Mesenchymal stem cell (in vitro differentiated cells and primary cell): ENCODE data around the gene PAK1IP1.
"Not testable (repeated sequence)": the region's sequence is repeated elsewhere in the genome, so short reads cannot be mapped to it uniquely, and the experiment has no call there.

Experiments used
- DNase-seq: peaks from one replicate; pipeline ENCODE4 v3.0.0-alpha.2; 2013
- H2AFZ ChIP-seq: one replicate; pipeline ENCODE4 v1.6.1; 2013; ENCODE audit warnings: low read depth, mild to moderate bottlenecking, control low read depth, inconsistent platforms, low read length, moderate library complexity
- H2AK5ac ChIP-seq: 2 replicates; pipeline ENCODE4 v1.6.1; 2013; ENCODE audit warnings: low read length, moderate library complexity, mild to moderate bottlenecking, inconsistent platforms; ENCODE audit not compliant: severe bottlenecking
- H2BK120ac ChIP-seq: one replicate; pipeline ENCODE4 v1.6.1; 2013; ENCODE audit warnings: low read depth, mild to moderate bottlenecking, inconsistent platforms, low read length, moderate library complexity
- H2BK12ac ChIP-seq, 2 experiments: one replicate each; pipeline ENCODE4 v1.6.1; 2013; ENCODE audit warnings: inconsistent platforms in 2 of 2, low read length in 2 of 2, mild to moderate bottlenecking in 2 of 2, moderate library complexity in 2 of 2, control low read depth in 1 of 2
- H2BK15ac ChIP-seq: one replicate; pipeline ENCODE4 v1.6.1; 2013; ENCODE audit warnings: mild to moderate bottlenecking, low read depth, inconsistent platforms; ENCODE audit not compliant: poor library complexity, severe bottlenecking
- H2BK5ac ChIP-seq: 2 replicates; pipeline ENCODE4 v1.6.1; 2013; ENCODE audit warnings: low read depth, mild to moderate bottlenecking, low read length, control low read depth, inconsistent platforms; ENCODE audit not compliant: poor library complexity, severe bottlenecking
- H3K14ac ChIP-seq, 2 experiments: one replicate each; pipeline ENCODE4 v1.6.1; 2013; ENCODE audit warnings: inconsistent platforms in 2 of 2, low read length in 2 of 2, control low read depth in 1 of 2, mild to moderate bottlenecking in 1 of 2, moderate library complexity in 1 of 2
- H3K18ac ChIP-seq, 2 experiments: one replicate each; pipeline ENCODE4 v1.6.1; 2013; ENCODE audit warnings: inconsistent platforms in 2 of 2, low read length in 2 of 2, control low read depth in 1 of 2, low read depth in 1 of 2, mild to moderate bottlenecking in 1 of 2
- H3K23ac ChIP-seq, 2 experiments: one replicate each; pipeline ENCODE4 v1.6.1; 2013; ENCODE audit warnings: inconsistent platforms in 2 of 2, low read length in 2 of 2, mild to moderate bottlenecking in 2 of 2, moderate library complexity in 2 of 2, control low read depth in 1 of 2
- H3K27ac ChIP-seq: 2 replicates; pipeline ENCODE4 v1.5.1; 2013; ENCODE audit warnings: mild to moderate bottlenecking, moderate library complexity, low read length, control low read depth, inconsistent platforms; ENCODE audit not compliant: poor library complexity, severe bottlenecking
- H3K27me3 ChIP-seq, 2 experiments: 2 replicates each; pipeline versions ENCODE4 v1.6.1 to v1.7.0; 2013; ENCODE audit warnings: low read length in 2 of 2, mild to moderate bottlenecking in 2 of 2, moderate library complexity in 2 of 2, control low read depth in 1 of 2, inconsistent platforms in 1 of 2; ENCODE audit not compliant: control insufficient read depth in 1 of 2, insufficient read depth in 1 of 2
- H3K36me3 ChIP-seq, 2 experiments: 2 replicates each; pipeline versions ENCODE4 v1.6.1 to v1.7.0; 2013; ENCODE audit warnings: low read length in 2 of 2, control low read depth in 1 of 2, inconsistent platforms in 1 of 2, low read depth in 1 of 2, mild to moderate bottlenecking in 1 of 2; ENCODE audit not compliant: insufficient read depth in 2 of 2, control insufficient read depth in 1 of 2
- H3K4ac ChIP-seq, 2 experiments: one replicate each; pipeline ENCODE4 v1.6.1; 2013; ENCODE audit warnings: inconsistent platforms in 2 of 2, low read length in 2 of 2, mild to moderate bottlenecking in 2 of 2, moderate library complexity in 2 of 2, control low read depth in 1 of 2, low read depth in 1 of 2
- H3K4me1 ChIP-seq: 2 replicates; pipeline ENCODE4 v1.6.1; 2013; ENCODE audit warnings: low read depth, low read length, control low read depth; ENCODE audit not compliant: control insufficient read depth, insufficient read depth
- H3K4me2 ChIP-seq: 2 replicates; pipeline ENCODE4 v1.6.1; 2013; ENCODE audit warnings: low read length, mild to moderate bottlenecking, inconsistent platforms; ENCODE audit not compliant: poor library complexity, severe bottlenecking
- H3K4me3 ChIP-seq, 2 experiments: 2 replicates each; pipeline versions ENCODE4 v1.5.1 to v1.7.0; 2013; ENCODE audit warnings: low read length in 2 of 2, mild to moderate bottlenecking in 2 of 2, control low read depth in 1 of 2, low read depth in 1 of 2; ENCODE audit not compliant: insufficient read depth in 1 of 2
- H3K79me1 ChIP-seq: replicated peaks from 2 replicates; pipeline ENCODE4 v1.6.1; 2013; ENCODE audit warnings: mild to moderate bottlenecking, control low read depth, low read length, inconsistent platforms; ENCODE audit not compliant: poor library complexity, severe bottlenecking
- H3K9ac ChIP-seq: 2 replicates; pipeline ENCODE4 v1.7.0; 2013; ENCODE audit warnings: mild to moderate bottlenecking, low read length, moderate library complexity
- H3K9me3 ChIP-seq: 2 replicates; pipeline ENCODE4 v1.7.0; 2013; ENCODE audit warnings: mild to moderate bottlenecking, low read length; ENCODE audit not compliant: control insufficient read depth
- H4K8ac ChIP-seq: one replicate; pipeline ENCODE4 v1.6.1; 2013; ENCODE audit warnings: inconsistent platforms, mild to moderate bottlenecking, low read length, moderate library complexity
- H4K91ac ChIP-seq: one replicate; pipeline ENCODE4 v1.6.1; 2013; ENCODE audit warnings: mild to moderate bottlenecking, low read length, inconsistent platforms
- WGBS: methylation state at CpG from one replicate; pipeline ENCODE4 v1.1.7; 2013; ENCODE audit warnings: mixed read lengths; 5-methylcytosine and 5-hydroxymethylcytosine counted together

The PAK1IP1 gene

DNA sequence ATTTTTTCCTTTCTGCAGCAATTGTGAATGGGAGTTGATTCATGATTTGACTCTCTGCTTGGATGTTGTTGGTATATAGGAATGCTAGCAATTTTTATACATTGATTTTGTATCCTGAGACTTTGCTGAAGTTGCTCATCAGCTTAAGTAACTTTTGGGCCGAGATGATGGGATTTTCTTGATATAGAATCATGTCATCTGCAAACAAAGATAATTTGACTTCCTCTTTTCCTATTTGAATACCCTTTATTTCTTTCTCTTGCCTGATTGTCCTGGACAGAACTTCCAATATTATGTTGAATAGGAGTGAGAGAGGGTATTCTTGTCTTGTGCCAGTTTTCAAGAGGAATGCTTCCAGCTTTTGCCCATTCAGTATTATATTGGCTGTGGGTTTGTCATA is 29.2 kb upstream of the PAK1IP1 start:
- not testable (repeated sequence) for H3K4ac ChIP-seq, H2BK15ac ChIP-seq, H3K4me2 ChIP-seq, H3K9ac ChIP-seq, H3K27ac ChIP-seq, H2BK5ac ChIP-seq, H4K8ac ChIP-seq, H2AFZ ChIP-seq, H3K27me3 ChIP-seq, DNase-seq, H3K4me1 ChIP-seq, H2BK12ac ChIP-seq, H2BK120ac ChIP-seq, H3K23ac ChIP-seq, H3K36me3 ChIP-seq, H4K91ac ChIP-seq, H3K18ac ChIP-seq, H2AK5ac ChIP-seq, H3K4me3 ChIP-seq, H3K79me1 ChIP-seq, H3K14ac ChIP-seq, H3K9me3 ChIP-seq
- no CpG with 5 or more reads among the region's 1 CpG for WGBS

DNA sequence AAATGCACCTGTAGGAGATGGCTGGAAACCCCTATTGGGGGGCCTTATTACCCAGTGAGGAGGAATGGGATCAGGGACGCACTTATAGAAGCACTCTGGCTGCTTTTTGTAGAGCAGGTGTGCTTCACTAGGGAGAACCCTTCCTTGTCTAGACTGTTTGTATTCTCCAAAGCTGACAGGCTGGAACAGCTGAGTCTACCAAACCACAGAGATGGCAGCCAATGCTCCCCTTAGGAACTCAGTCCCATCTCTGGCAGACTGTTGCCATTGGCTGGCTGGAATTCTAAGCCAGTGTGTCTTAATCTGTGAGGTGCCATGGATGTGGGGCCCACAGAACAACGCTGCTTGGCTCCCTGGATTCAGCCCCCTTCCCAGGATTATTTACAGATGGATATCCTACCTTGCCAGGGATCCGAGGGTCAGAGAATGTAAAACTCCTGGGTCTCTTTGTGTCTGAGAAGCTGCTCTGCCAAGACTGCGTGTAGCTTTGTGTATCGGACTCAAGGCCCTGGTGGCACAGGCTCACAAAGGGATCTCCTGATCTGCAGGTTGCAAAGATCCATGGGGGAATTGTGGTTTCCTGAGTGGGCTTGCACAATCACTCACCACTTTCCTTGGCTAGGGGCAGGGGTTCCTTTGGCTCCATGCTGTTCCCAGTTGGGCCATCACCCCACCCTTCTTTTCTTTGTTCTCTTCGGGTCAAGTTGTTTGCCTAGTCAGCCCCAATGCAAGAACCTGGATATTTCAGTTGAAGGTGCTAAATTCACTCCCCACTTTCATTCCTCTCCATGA is 26.4 kb upstream of the PAK1IP1 start:
- H2AK5ac ChIP-seq = no peak overlapping the region
- no peaks in the 10 kb centered on the region for H3K79me1 ChIP-seq
- no peaks in the 10 kb centered on the region for H3K9me3 ChIP-seq
- 94% methylated on average over 6 of the region's 6 CpGs for WGBS
- H3K23ac ChIP-seq = no peak overlapping the region
- no peak overlapping the region for H2BK12ac ChIP-seq
- no peak overlapping the region for H4K8ac ChIP-seq
- no peak overlapping the region for H2BK5ac ChIP-seq
- no peak overlapping the region for H3K4me3 ChIP-seq
- H3K14ac ChIP-seq = no peak overlapping the region
- no peak overlapping the region for H2AFZ ChIP-seq
- H3K18ac ChIP-seq = no peak overlapping the region
- H4K91ac ChIP-seq = no peak overlapping the region
- H3K9ac ChIP-seq = no peak overlapping the region
- no peaks in the 10 kb centered on the region for H3K36me3 ChIP-seq
- no peak overlapping the region for H3K27ac ChIP-seq
- no peak overlapping the region for H2BK120ac ChIP-seq
- H2BK15ac ChIP-seq = no peak overlapping the region
- no peak overlapping the region for H3K4me2 ChIP-seq
- H3K4me1 ChIP-seq = no peaks in the 10 kb centered on the region
- no peak overlapping the region for H3K4ac ChIP-seq
- no peak for DNase-seq
- H3K27me3 ChIP-seq = peaks cover 0 to 6% of the 10 kb centered on the region in 2 experiments

DNA sequence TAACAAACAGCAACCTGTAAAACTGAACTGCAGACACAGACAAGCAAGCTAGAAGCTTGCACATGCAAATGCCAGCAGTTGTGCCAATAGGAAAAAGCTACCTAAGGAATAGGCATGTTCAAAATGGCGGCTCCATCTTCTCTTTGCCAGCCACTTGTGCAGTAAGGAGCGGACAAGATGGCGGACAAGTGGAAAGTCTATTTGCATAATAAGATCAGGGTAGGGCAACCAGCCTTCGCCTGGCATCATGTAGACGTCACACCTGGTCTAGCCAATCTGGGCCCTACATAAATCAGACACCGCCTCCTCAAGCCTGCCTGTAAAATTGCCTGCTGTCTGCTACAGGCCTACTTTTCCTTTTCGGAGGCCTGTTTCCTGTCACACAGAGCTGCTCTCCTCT is 18.4 kb upstream of the PAK1IP1 start:
- H2BK120ac ChIP-seq = no peak overlapping the region
- no peak overlapping the region for H3K4me3 ChIP-seq
- H2BK15ac ChIP-seq = no peak overlapping the region
- H2BK12ac ChIP-seq = no peak overlapping the region
- no peak overlapping the region for H4K8ac ChIP-seq
- H3K4me1 ChIP-seq = no peaks in the 10 kb centered on the region
- no peak overlapping the region for H3K27ac ChIP-seq
- H4K91ac ChIP-seq = no peak overlapping the region
- no peak overlapping the region for H3K4me2 ChIP-seq
- H2AK5ac ChIP-seq = no peak overlapping the region
- H3K79me1 ChIP-seq = no peaks in the 10 kb centered on the region
- H2AFZ ChIP-seq = no peak overlapping the region
- H3K9me3 ChIP-seq = no peaks in the 10 kb centered on the region
- H3K4ac ChIP-seq = no peak overlapping the region
- no peak overlapping the region for H2BK5ac ChIP-seq
- 94% methylated on average over 7 of the region's 7 CpGs for WGBS
- H3K14ac ChIP-seq = no peak overlapping the region
- DNase-seq = no peak
- no peak overlapping the region for H3K9ac ChIP-seq
- H3K27me3 ChIP-seq = no peaks in the 10 kb centered on the region
- H3K23ac ChIP-seq = no peak overlapping the region
- H3K36me3 ChIP-seq = no peaks in the 10 kb centered on the region
- no peak overlapping the region for H3K18ac ChIP-seq

DNA sequence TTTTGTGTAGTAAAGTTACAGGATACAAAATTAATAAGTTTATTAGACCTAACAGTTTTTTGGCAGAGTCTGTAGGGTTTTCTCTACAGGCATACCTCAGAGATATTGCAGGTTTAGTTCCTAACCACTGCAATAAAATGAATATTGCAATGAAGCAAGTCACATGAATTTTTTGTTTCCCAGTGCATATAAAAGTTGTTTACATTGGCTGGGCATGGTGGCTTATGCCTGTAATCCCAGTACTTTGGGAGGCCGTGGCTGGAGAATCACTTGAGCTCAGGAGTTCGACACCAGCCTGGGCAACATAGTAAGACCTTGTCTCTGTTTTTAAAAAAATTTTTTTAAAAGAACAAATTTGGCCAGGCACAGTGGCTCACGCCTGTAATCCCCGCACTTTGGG is 16.3 kb upstream of the PAK1IP1 start:
- no peak overlapping the region for H3K4me3 ChIP-seq
- H3K4me1 ChIP-seq = no peaks in the 10 kb centered on the region

More for the DNA sequence above, 16.3 kb upstream of the PAK1IP1 start:
- Histone ChIP-seq H3K14ac (no peak overlapping the region), H3K4ac (no peak overlapping the region), H3K18ac (no peak overlapping the region), H2BK5ac (no peak overlapping the region), H2AK5ac (no peak overlapping the region), H4K8ac (no peak overlapping the region), H3K36me3 (no peaks in the 10 kb centered on the region), H3K27ac (no peak overlapping the region), H3K23ac (no peak overlapping the region), H3K27me3 (no peaks in the 10 kb centered on the region), H3K4me2 (no peak overlapping the region), H3K79me1 (no peaks in the 10 kb centered on the region), H3K9ac (no peak overlapping the region), H2BK12ac (no peak overlapping the region), H3K9me3 (no peaks in the 10 kb centered on the region), H2BK120ac (no peak overlapping the region), H4K91ac (no peak overlapping the region), H2BK15ac (no peak overlapping the region), H2AFZ (no peak overlapping the region)
- WGBS = 97% methylated on average over 4 of the region's 4 CpGs
- DNase-seq = no peak
